GM10847 (cell line): ENCODE measurements around the gene SUSD1.

Source experiments
- POLR2A ChIP-seq: IDR thresholded peaks from 2 replicates; pipeline ENCODE4 v1.6.1; 2011; ENCODE audit not compliant: insufficient read length; ENCODE audit errors: extremely low read depth

The SUSD1 gene

GRCh38 chr9:111993319-111993718, 181.8 kb downstream of the SUSD1 start:
- no peak for TF ChIP-seq POLR2A

- no peak for TF ChIP-seq POLR2A
Measured at GRCh38 chr9:111992523-111992922, 182.6 kb downstream of the SUSD1 start.

GRCh38 chr9:111991179-111991578, 183.9 kb downstream of the SUSD1 start:
- no peak for TF ChIP-seq POLR2A
